Vagina (tissue), 2 donors: ENCODE data around the gene PLSCR1. TPM values are rescaled to one million over a fixed set of nuclear protein-coding genes. Genes with fewer than 3 reads are reported as not detected.

Experiments
- DNase-seq, 2 donors: peaks; one replicate each; pipeline ENCODE4 v3.0.0-alpha.2; 2017; ENCODE audit errors: extremely low spot score in 2 of 2
- H3K27ac ChIP-seq: fragments of 200-600 bp; sonication (generic); one replicate; pipeline ENCODE4 v1.5.1; 2019
- H3K27me3 ChIP-seq: fragments of 200-600 bp; sonication (generic); one replicate; pipeline ENCODE4 v1.5.1; 2019
- H3K36me3 ChIP-seq, 2 donors: fragments of 200-600 bp; sonication (generic); one replicate each; pipeline ENCODE4 v1.5.1; 2017 to 2019
- H3K4me1 ChIP-seq: fragments of 200-600 bp; sonication (generic); one replicate; pipeline ENCODE4 v1.5.1; 2019
- H3K4me3 ChIP-seq, 2 donors: fragments of 200-600 bp; sonication (generic); 1 replicate in 1 of 2; 2 replicates in 1 of 2; pipeline ENCODE4 v1.5.1; 2016 to 2019
- H3K9me3 ChIP-seq: fragments of 200-600 bp; sonication (generic); one replicate; pipeline ENCODE4 v1.5.1; 2019
- CTCF ChIP-seq, 3 experiments: fragments of 450-650 bp in 2 of 3; fragments of 200-600 bp in 1 of 3; sonication (generic) in 1 of 3; IDR thresholded peaks; one replicate each; pipeline ENCODE4 v1.5.1; 2017 to 2019; ENCODE audit warnings: antibody characterized with exemption in 3 of 3, mild to moderate bottlenecking in 2 of 3, moderate library complexity in 2 of 3
- POLR2A ChIP-seq, 2 donors: fragments of 450-650 bp; IDR thresholded peaks; one replicate each; pipeline ENCODE4 v1.6.1; 2017; ENCODE audit warnings: antibody characterized with exemption in 2 of 2, mild to moderate bottlenecking in 2 of 2, moderate library complexity in 2 of 2
- POLR2AphosphoS5 ChIP-seq, 2 donors: sonication (generic); formaldehyde crosslinking; IDR thresholded peaks; one replicate each; pipeline ENCODE4 v1.9.0; 2017; ENCODE audit warnings: antibody characterized with exemption in 2 of 2, mild to moderate bottlenecking in 2 of 2, low read depth in 1 of 2; ENCODE audit not compliant: insufficient read depth in 1 of 2
- intact Hi-C: fragments of 100-400 bp; cut with DNase I; formaldehyde crosslinking; loops from one replicate; pipeline ENCODE4 v1.15.1; 2023
- small RNA-seq: library from RNA; depleted of rRNA; stranded (forward); fragments of <200 nt; gene quantifications from one replicate; pipeline ENCODE3, GENCODE V24; 2016
- total RNA-seq: library from RNA; depleted of rRNA; stranded (reverse); fragments of >200 nt; gene quantifications from one replicate; pipeline ENCODE4 v1.2.3, GENCODE V29; 2016

The PLSCR1 gene
- total RNA-seq, 1 donor from 2014 or later: 78.1 TPM

- H3K27ac ChIP-seq: peak overlapping the region; percentile 76
- H3K4me3 ChIP-seq: peak overlapping the region; percentile 52 to 64
- no peaks in the 10 kb centered on the region for H3K36me3 ChIP-seq
- no peak for DNase-seq
- TF ChIP-seq CTCF (IDR thresholded peaks at IDR 0.05) (no peak), POLR2A (IDR thresholded peaks at IDR 0.05) (no peak), POLR2AphosphoS5 (IDR thresholded peaks at IDR 0.05; ENCODE audit: insufficient read depth in 1 of 2, low read depth in 1 of 2) (no peak)
- peaks cover 23% of the 10 kb centered on the region for H3K4me1 ChIP-seq
- intact Hi-C loops: no loop called here
- no peaks in the 10 kb centered on the region for H3K27me3 ChIP-seq
- H3K9me3 ChIP-seq: no peaks in the 10 kb centered on the region
Observed at GRCh38 chr3:146468671-146469149, 75.7 kb downstream of the PLSCR1 start.

- Histone ChIP-seq H3K4me1 (peaks cover 23% of the 10 kb centered on the region), H3K27me3 (no peaks in the 10 kb centered on the region), H3K36me3 (no peaks in the 10 kb centered on the region), H3K4me3 (no peak overlapping the region), H3K9me3 (no peaks in the 10 kb centered on the region), H3K27ac (peak overlapping the region; percentile 39)
- DNase-seq: no peak
- no peak for TF ChIP-seq CTCF (IDR thresholded peaks at IDR 0.05)
- TF ChIP-seq POLR2A (IDR thresholded peaks at IDR 0.05): no peak
- TF ChIP-seq POLR2AphosphoS5 (IDR thresholded peaks at IDR 0.05; ENCODE audit: insufficient read depth in 1 of 2, low read depth in 1 of 2): no peak
- intact Hi-C loops: no loop called here
Observed at GRCh38 chr3:146468234-146468633, 76.2 kb downstream of the PLSCR1 start.

- Histone ChIP-seq H3K36me3 (no peaks in the 10 kb centered on the region), H3K27me3 (no peaks in the 10 kb centered on the region), H3K27ac (no peak overlapping the region), H3K9me3 (no peaks in the 10 kb centered on the region), H3K4me3 (no peak overlapping the region), H3K4me1 (peaks cover 23% of the 10 kb centered on the region)
- no peak for TF ChIP-seq POLR2A (IDR thresholded peaks at IDR 0.05)
- TF ChIP-seq CTCF (IDR thresholded peaks at IDR 0.05): no peak
- no peak for TF ChIP-seq POLR2AphosphoS5 (IDR thresholded peaks at IDR 0.05; ENCODE audit: insufficient read depth in 1 of 2, low read depth in 1 of 2)
- intact Hi-C loops: no loop called here
- no peak for DNase-seq
Observed at GRCh38 chr3:146466604-146467003, 77.8 kb downstream of the PLSCR1 start.

GRCh38 chr3:146465693-146466465, 78.5 kb downstream of the PLSCR1 start:
- no peak overlapping the region for H3K4me3 ChIP-seq
- intact Hi-C loops: no loop called here
- no peaks in the 10 kb centered on the region for H3K27me3 ChIP-seq
- TF ChIP-seq POLR2AphosphoS5 (IDR thresholded peaks at IDR 0.05; ENCODE audit: insufficient read depth in 1 of 2, low read depth in 1 of 2) (no peak), POLR2A (IDR thresholded peaks at IDR 0.05) (no peak), CTCF (IDR thresholded peaks at IDR 0.05) (no peak)
- H3K9me3 ChIP-seq: no peaks in the 10 kb centered on the region
- peaks cover 23% of the 10 kb centered on the region for H3K4me1 ChIP-seq
- H3K27ac ChIP-seq: no peak overlapping the region
- H3K36me3 ChIP-seq: no peaks in the 10 kb centered on the region
- no peak for DNase-seq

Small RNAs within 50 kb of the gene (small RNA-seq; reads per million reads assigned to genes)
- gene RNU6-428P: not detected

Other genes starting within 250 kb of the PLSCR1 start
- gene PLSCR2, start 75.0 kb downstream of the PLSCR1 start, total RNA-seq: not detected
- gene PLSCR5, start 60.7 kb upstream of the PLSCR1 start, total RNA-seq: not detected